ENCODE results near the gene REPS1. TPM values are rescaled to one million over a fixed set of nuclear protein-coding genes. Genes with fewer than 3 reads are reported as not detected.

REPS1 gene
- total and polyA plus RNA-seq, 2 of the 13 experiments (the other 11 are each of a cell fraction or from before 2014, with no cell fraction given) = 36.4 to 38.3 TPM

GRCh38 chr6:138987643-138988468 lies at the start of gene REPS1 (continued):
- TF ChIP-seq, protein P1, sequence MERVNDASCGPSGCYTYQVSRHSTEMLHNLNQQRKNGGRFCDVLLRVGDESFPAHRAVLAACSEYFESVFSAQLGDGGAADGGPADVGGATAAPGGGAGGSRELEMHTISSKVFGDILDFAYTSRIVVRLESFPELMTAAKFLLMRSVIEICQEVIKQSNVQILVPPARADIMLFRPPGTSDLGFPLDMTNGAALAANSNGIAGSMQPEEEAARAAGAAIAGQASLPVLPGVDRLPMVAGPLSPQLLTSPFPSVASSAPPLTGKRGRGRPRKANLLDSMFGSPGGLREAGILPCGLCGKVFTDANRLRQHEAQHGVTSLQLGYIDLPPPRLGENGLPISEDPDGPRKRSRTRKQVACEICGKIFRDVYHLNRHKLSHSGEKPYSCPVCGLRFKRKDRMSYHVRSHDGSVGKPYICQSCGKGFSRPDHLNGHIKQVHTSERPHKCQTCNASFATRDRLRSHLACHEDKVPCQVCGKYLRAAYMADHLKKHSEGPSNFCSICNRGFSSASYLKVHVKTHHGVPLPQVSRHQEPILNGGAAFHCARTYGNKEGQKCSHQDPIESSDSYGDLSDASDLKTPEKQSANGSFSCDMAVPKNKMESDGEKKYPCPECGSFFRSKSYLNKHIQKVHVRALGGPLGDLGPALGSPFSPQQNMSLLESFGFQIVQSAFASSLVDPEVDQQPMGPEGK (CRISPR knock-in tag; IDR thresholded peaks at IDR 0.05) = peak; percentile 88
- TF ChIP-seq GATA4 (IDR thresholded peaks at IDR 0.05; ENCODE audit: borderline replicate concordance, low read depth) (no peak; the same call in 1 of the 2 replicates), ELF3 (CRISPR knock-in tag; IDR thresholded peaks at IDR 0.05) (peak; percentile 93), ZNF333 (CRISPR knock-in tag; IDR thresholded peaks at IDR 0.05; ENCODE audit: borderline replicate concordance) (peak; percentile 62; the same call in 1 of the 2 replicates), AGO1 (IDR thresholded peaks at IDR 0.05; ENCODE audit: low read depth, low read length, poor library complexity, severe bottlenecking) (peak; percentile 37), MAF1 (CRISPR knock-in tag; IDR thresholded peaks at IDR 0.05; ENCODE audit: borderline replicate concordance) (peak; percentile 31; the same call in 1 of the 2 replicates), BCL3 (CRISPR knock-in tag; IDR thresholded peaks at IDR 0.05) (peak; percentile 33; the same call in 1 of the 2 replicates), ZNF468 (CRISPR knock-in tag; IDR thresholded peaks at IDR 0.05) (no peak), FOSL2 (CRISPR knock-in tag; IDR thresholded peaks at IDR 0.05) (peak; percentile 61), GATAD2A (CRISPR knock-in tag; IDR thresholded peaks at IDR 0.05) (peak; percentile 87), PHF20 (CRISPR knock-in tag; IDR thresholded peaks at IDR 0.05) (peak; percentile 71), POLR2G (IDR thresholded peaks at IDR 0.05; ENCODE audit: low read depth, low read length) (peak; percentile 94)
- TF ChIP-seq, protein P2, sequence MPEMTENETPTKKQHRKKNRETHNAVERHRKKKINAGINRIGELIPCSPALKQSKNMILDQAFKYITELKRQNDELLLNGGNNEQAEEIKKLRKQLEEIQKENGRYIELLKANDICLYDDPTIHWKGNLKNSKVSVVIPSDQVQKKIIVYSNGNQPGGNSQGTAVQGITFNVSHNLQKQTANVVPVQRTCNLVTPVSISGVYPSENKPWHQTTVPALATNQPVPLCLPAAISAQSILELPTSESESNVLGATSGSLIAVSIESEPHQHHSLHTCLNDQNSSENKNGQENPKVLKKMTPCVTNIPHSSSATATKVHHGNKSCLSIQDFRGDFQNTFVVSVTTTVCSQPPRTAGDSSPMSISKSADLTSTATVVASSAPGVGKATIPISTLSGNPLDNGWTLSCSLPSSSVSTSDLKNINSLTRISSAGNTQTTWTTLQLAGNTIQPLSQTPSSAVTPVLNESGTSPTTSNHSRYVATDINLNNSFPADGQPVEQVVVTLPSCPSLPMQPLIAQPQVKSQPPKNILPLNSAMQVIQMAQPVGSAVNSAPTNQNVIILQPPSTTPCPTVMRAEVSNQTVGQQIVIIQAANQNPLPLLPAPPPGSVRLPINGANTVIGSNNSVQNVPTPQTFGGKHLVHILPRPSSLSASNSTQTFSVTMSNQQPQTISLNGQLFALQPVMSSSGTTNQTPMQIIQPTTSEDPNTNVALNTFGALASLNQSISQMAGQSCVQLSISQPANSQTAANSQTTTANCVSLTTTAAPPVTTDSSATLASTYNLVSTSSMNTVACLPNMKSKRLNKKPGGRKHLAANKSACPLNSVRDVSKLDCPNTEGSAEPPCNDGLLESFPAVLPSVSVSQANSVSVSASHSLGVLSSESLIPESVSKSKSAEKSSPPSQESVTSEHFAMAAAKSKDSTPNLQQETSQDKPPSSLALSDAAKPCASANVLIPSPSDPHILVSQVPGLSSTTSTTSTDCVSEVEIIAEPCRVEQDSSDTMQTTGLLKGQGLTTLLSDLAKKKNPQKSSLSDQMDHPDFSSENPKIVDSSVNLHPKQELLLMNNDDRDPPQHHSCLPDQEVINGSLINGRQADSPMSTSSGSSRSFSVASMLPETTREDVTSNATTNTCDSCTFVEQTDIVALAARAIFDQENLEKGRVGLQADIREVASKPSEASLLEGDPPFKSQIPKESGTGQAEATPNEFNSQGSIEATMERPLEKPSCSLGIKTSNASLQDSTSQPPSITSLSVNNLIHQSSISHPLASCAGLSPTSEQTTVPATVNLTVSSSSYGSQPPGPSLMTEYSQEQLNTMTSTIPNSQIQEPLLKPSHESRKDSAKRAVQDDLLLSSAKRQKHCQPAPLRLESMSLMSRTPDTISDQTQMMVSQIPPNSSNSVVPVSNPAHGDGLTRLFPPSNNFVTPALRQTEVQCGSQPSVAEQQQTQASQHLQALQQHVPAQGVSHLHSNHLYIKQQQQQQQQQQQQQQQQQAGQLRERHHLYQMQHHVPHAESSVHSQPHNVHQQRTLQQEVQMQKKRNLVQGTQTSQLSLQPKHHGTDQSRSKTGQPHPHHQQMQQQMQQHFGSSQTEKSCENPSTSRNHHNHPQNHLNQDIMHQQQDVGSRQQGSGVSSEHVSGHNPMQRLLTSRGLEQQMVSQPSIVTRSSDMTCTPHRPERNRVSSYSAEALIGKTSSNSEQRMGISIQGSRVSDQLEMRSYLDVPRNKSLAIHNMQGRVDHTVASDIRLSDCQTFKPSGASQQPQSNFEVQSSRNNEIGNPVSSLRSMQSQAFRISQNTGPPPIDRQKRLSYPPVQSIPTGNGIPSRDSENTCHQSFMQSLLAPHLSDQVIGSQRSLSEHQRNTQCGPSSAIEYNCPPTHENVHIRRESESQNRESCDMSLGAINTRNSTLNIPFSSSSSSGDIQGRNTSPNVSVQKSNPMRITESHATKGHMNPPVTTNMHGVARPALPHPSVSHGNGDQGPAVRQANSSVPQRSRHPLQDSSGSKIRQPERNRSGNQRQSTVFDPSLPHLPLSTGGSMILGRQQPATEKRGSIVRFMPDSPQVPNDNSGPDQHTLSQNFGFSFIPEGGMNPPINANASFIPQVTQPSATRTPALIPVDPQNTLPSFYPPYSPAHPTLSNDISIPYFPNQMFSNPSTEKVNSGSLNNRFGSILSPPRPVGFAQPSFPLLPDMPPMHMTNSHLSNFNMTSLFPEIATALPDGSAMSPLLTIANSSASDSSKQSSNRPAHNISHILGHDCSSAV (CRISPR knock-in tag; IDR thresholded peaks at IDR 0.05; ENCODE audit: borderline replicate concordance) = no peak
- TF ChIP-seq, protein P3, sequence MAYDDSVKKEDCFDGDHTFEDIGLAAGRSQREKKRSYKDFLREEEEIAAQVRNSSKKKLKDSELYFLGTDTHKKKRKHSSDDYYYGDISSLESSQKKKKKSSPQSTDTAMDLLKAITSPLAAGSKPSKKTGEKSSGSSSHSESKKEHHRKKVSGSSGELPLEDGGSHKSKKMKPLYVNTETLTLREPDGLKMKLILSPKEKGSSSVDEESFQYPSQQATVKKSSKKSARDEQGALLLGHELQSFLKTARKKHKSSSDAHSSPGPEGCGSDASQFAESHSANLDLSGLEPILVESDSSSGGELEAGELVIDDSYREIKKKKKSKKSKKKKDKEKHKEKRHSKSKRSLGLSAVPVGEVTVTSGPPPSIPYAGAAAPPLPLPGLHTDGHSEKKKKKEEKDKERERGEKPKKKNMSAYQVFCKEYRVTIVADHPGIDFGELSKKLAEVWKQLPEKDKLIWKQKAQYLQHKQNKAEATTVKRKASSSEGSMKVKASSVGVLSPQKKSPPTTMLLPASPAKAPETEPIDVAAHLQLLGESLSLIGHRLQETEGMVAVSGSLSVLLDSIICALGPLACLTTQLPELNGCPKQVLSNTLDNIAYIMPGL (CRISPR knock-in tag; IDR thresholded peaks at IDR 0.05; ENCODE audit: borderline replicate concordance in 1 of 2, low read depth in 1 of 2) = peak; percentile 100
